Cardiac muscle cell (in vitro differentiated cells and primary cell): ENCODE results near the gene SLC25A51. TPM values are rescaled to one million over a fixed set of nuclear protein-coding genes. Genes with fewer than 3 reads are reported as not detected.

Source experiments
- DNase-seq, 2 donors: peaks; one replicate each; pipeline versions ENCODE4 v3.0.0 to v3.0.0-alpha.2; 2010 to 2017; ENCODE audit warnings: low read depth in 1 of 2, low spot score in 1 of 2
- H3K27ac ChIP-seq: fragments of 200-600 bp; sonication (generic); 2 replicates; pipeline ENCODE4 v1.5.1; 2016
- H3K27me3 ChIP-seq: fragments of 200-600 bp; sonication (generic); 2 replicates; pipeline ENCODE4 v1.6.0; 2016; ENCODE audit warnings: control low read depth
- H3K36me3 ChIP-seq: fragments of 200-600 bp; sonication (generic); 2 replicates; pipeline ENCODE4 v1.5.1; 2016; ENCODE audit warnings: control low read depth
- H3K4me1 ChIP-seq: fragments of 200-600 bp; sonication (generic); 2 replicates; pipeline ENCODE4 v1.8.1; 2017; ENCODE audit warnings: low read depth, mild to moderate bottlenecking, mixed run types
- H3K4me3 ChIP-seq: fragments of 200-600 bp; sonication (generic); 2 replicates; pipeline ENCODE4 v1.5.1; 2016; ENCODE audit warnings: mild to moderate bottlenecking
- H3K9me3 ChIP-seq: fragments of 200-600 bp; sonication (generic); 2 replicates; pipeline ENCODE4 v1.5.1; 2017; ENCODE audit warnings: low read depth, mild to moderate bottlenecking, control low read depth
- polyA plus RNA-seq: library from polyadenylated mRNA; unstranded; fragments of >200 nt; fragmentation: Nextera tagmentation; extraction: Ambion mirVana; gene quantifications from 2 replicates; pipeline ENCODE4 v1.2.1, GENCODE V29; 2016
- total RNA-seq: library from RNA; depleted of rRNA; stranded (reverse); fragments of >200 nt; gene quantifications from 2 replicates; pipeline ENCODE4 v1.2.3, GENCODE V29; 2016
- TF ChIP-seq, protein P1 (sequence below): IDR thresholded peaks from 2 replicates; pipeline ENCODE4 v1.5.1; 2012; ENCODE audit warnings: low read depth, mild to moderate bottlenecking, low read length

The SLC25A51 gene
- total and polyA plus RNA-seq, 2 experiments from 2014 or later, result 14.1 to 21.1 TPM

DNA sequence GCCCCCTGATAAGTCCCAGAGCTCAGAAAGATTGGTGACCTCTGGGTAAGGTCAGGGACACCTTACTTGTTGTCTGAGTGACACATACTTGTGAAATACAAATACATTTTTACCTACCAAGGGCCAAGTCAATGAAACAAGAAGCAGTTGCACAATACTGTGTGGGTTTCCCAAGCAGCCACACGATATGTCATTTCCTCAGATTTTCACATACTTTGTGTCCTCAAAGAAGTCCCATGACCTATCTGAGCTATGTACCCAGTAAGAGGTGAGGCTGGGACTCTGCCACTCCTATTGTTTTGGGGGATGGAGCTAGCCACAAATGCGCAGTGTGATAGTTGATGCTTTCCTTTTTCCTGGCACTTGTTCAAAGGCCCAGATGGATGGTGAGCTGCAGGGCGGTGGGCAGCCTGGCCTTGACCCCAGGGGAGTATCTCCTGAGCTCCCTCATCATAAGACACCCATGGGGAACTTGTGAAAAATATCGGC lies 4.8 kb upstream of the SLC25A51 start:
- peaks cover 12% of the 10 kb centered on the region for H3K4me1 ChIP-seq
- TF ChIP-seq, protein P1, sequence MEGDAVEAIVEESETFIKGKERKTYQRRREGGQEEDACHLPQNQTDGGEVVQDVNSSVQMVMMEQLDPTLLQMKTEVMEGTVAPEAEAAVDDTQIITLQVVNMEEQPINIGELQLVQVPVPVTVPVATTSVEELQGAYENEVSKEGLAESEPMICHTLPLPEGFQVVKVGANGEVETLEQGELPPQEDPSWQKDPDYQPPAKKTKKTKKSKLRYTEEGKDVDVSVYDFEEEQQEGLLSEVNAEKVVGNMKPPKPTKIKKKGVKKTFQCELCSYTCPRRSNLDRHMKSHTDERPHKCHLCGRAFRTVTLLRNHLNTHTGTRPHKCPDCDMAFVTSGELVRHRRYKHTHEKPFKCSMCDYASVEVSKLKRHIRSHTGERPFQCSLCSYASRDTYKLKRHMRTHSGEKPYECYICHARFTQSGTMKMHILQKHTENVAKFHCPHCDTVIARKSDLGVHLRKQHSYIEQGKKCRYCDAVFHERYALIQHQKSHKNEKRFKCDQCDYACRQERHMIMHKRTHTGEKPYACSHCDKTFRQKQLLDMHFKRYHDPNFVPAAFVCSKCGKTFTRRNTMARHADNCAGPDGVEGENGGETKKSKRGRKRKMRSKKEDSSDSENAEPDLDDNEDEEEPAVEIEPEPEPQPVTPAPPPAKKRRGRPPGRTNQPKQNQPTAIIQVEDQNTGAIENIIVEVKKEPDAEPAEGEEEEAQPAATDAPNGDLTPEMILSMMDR, result no peak

DNA sequence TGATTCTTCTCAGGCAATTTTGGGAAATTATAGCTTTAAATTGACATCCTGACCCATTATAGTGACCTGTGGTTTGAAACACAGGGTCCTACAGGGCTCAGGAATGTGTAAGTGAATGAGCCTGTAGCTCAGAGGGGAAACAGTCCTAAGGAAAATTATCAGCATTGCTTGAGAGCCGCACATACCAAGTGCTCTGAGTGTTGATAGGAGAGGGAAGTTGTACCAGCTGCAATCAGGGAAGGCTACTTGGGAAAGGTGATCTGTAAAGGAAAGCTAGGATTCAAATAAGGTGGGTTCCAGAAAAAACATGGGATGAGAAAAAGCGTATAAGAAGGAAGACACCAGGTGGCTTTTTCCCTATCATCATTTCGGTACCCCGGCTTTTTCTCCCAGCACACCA lies 4.4 kb upstream of the SLC25A51 start:
- no peak overlapping the region for H3K27ac ChIP-seq
- H3K4me1 ChIP-seq, result peaks cover 10% of the 10 kb centered on the region
- H3K4me3 ChIP-seq, result no peak overlapping the region
- DNase-seq, result peak; percentile 64 to 73
- H3K27me3 ChIP-seq, result no peaks in the 10 kb centered on the region
- TF ChIP-seq, protein P1, result no peak
- H3K9me3 ChIP-seq, result no peaks in the 10 kb centered on the region
- no peaks in the 10 kb centered on the region for H3K36me3 ChIP-seq

More for the DNA sequence above, 4.8 kb upstream of the SLC25A51 start:
- Histone ChIP-seq H3K27ac (no peak overlapping the region), H3K36me3 (no peaks in the 10 kb centered on the region), H3K27me3 (no peaks in the 10 kb centered on the region), H3K4me3 (no peak overlapping the region), H3K9me3 (no peaks in the 10 kb centered on the region)
- peak in 1 of 2 donors; percentile 82 for DNase-seq

- no peaks in the 10 kb centered on the region for H3K27me3 ChIP-seq
- no peaks in the 10 kb centered on the region for H3K9me3 ChIP-seq
- no peak overlapping the region for H3K27ac ChIP-seq
- TF ChIP-seq, protein P1, result no peak
- H3K4me3 ChIP-seq, result no peak overlapping the region
- H3K36me3 ChIP-seq, result no peaks in the 10 kb centered on the region
- DNase-seq, result no peak
- H3K4me1 ChIP-seq, result peaks cover 19% of the 10 kb centered on the region
These were observed 2.6 kb upstream of the SLC25A51 start for GRCh38 chr9:37906312-37907239.

- H3K27ac ChIP-seq, result no peak overlapping the region
- no peaks in the 10 kb centered on the region for H3K36me3 ChIP-seq
- H3K9me3 ChIP-seq, result no peaks in the 10 kb centered on the region
- H3K27me3 ChIP-seq, result no peaks in the 10 kb centered on the region
- H3K4me3 ChIP-seq, result no peak overlapping the region
- no peak for DNase-seq
- H3K4me1 ChIP-seq, result peaks cover 16% of the 10 kb centered on the region
- TF ChIP-seq, protein P1, result no peak
These were observed 1.8 kb upstream of the SLC25A51 start for GRCh38 chr9:37905776-37906175.

- no peak for DNase-seq
- no peaks in the 10 kb centered on the region for H3K9me3 ChIP-seq
- no peaks in the 10 kb centered on the region for H3K36me3 ChIP-seq
- TF ChIP-seq, protein P1, result no peak
- H3K4me3 ChIP-seq, result no peak overlapping the region
- H3K27ac ChIP-seq, result no peak overlapping the region
- peaks cover 16% of the 10 kb centered on the region for H3K4me1 ChIP-seq
- no peaks in the 10 kb centered on the region for H3K27me3 ChIP-seq
These were observed 1.2 kb upstream of the SLC25A51 start for GRCh38 chr9:37905131-37905505.
